WTC11 (cell line): ENCODE results near the gene ALPI. TPM values are rescaled to one million over a fixed set of nuclear protein-coding genes. Genes with fewer than 3 reads are reported as not detected.

Experiments
- ATAC-seq: fragments of 200-7000 bp; cut with Tn5 transposase; 2 replicates; pipeline ENCODE4 v1.10.0; 2021; ENCODE audit warnings: mild to moderate bottlenecking, moderate library complexity
- CTCF ChIA-PET: fragments of 300-600 bp; sonication (Branson Sonifier 250); formaldehyde crosslinking; loops from one replicate; lab custom pipeline; 2021; ENCODE audit warnings: antibody characterized with exemption; lab: Charles Lee
- POLR2A ChIA-PET: fragments of 350-600 bp; sonication (Branson Sonifier 250); formaldehyde crosslinking; loops from one replicate; lab custom pipeline; 2021; ENCODE audit warnings: antibody characterized with exemption; lab: Charles Lee
- DNase-seq: peaks from one replicate; pipeline ENCODE4 v3.0.0; 2021; ENCODE audit warnings: low spot score
- H3K27ac Mint-ChIP-seq: 2 replicates; pipeline ENCODE4 v1.8.0; 2021; ENCODE audit warnings: mixed read lengths
- H3K27me3 Mint-ChIP-seq: 2 replicates; pipeline ENCODE4 v1.8.0; 2021; ENCODE audit warnings: low read depth, mild to moderate bottlenecking, moderate library complexity, mixed read lengths
- H3K36me3 Mint-ChIP-seq: 2 replicates; pipeline ENCODE4 v1.8.0; 2021; ENCODE audit warnings: mixed read lengths
- H3K4me1 Mint-ChIP-seq: 2 replicates; pipeline ENCODE4 v1.8.0; 2022; ENCODE audit warnings: mixed read lengths
- H3K4me3 Mint-ChIP-seq: 2 replicates; pipeline ENCODE4 v1.8.0; 2021; ENCODE audit warnings: mild to moderate bottlenecking, moderate library complexity, mixed read lengths
- H3K9me3 Mint-ChIP-seq: 2 replicates; pipeline ENCODE4 v1.8.0; 2021; ENCODE audit warnings: mixed read lengths
- ATF1 ChIP-seq: sonication (generic); formaldehyde crosslinking; IDR thresholded peaks from 2 replicates; pipeline ENCODE4 v1.8.1; 2023; ENCODE audit warnings: mild to moderate bottlenecking, moderate library complexity, missing genetic modification reagents
- CREB1 ChIP-seq: sonication (generic); formaldehyde crosslinking; IDR thresholded peaks from 2 replicates; pipeline ENCODE4 v1.8.0; 2023; ENCODE audit warnings: mild to moderate bottlenecking, missing genetic modification reagents
- EMX1 ChIP-seq: fragments of 250-450 bp; sonication (Bioruptor Pico); IDR thresholded peaks from 2 replicates; pipeline ENCODE4 v1.8.0; 2021; ENCODE audit warnings: mild to moderate bottlenecking
- GABPB1 ChIP-seq: sonication (generic); formaldehyde crosslinking; IDR thresholded peaks from 2 replicates; pipeline ENCODE4 v1.8.1; 2023; ENCODE audit warnings: mild to moderate bottlenecking, missing genetic modification reagents
- KAT7 ChIP-seq: sonication (generic); formaldehyde crosslinking; IDR thresholded peaks from 2 replicates; pipeline ENCODE4 v1.8.1; 2023; ENCODE audit warnings: missing genetic modification reagents, mild to moderate bottlenecking, borderline replicate concordance
- MXD4 ChIP-seq: fragments of 250-450 bp; sonication (Bioruptor Pico); IDR thresholded peaks from 2 replicates; pipeline ENCODE4 v1.8.0; 2021; ENCODE audit warnings: mild to moderate bottlenecking, moderate library complexity, borderline replicate concordance
- OVOL2 ChIP-seq: fragments of 250-450 bp; sonication (Bioruptor Pico); IDR thresholded peaks from 2 replicates; pipeline ENCODE4 v1.9.0; 2021; ENCODE audit warnings: mild to moderate bottlenecking, borderline replicate concordance
- RELA ChIP-seq: sonication (generic); formaldehyde crosslinking; IDR thresholded peaks from 2 replicates; pipeline ENCODE4 v1.8.1; 2022; ENCODE audit warnings: missing genetic modification reagents, mild to moderate bottlenecking, borderline replicate concordance
- USF1 ChIP-seq: sonication (generic); formaldehyde crosslinking; IDR thresholded peaks from 2 replicates; pipeline ENCODE4 v1.8.0; 2022; ENCODE audit warnings: mild to moderate bottlenecking, missing genetic modification reagents
- ZNF232 ChIP-seq: sonication (generic); formaldehyde crosslinking; IDR thresholded peaks from 2 replicates; pipeline ENCODE4 v1.8.0; 2022; ENCODE audit warnings: mild to moderate bottlenecking, missing genetic modification reagents
- ZNF263 ChIP-seq: sonication (generic); formaldehyde crosslinking; IDR thresholded peaks from 2 replicates; pipeline ENCODE4 v1.8.1; 2022; ENCODE audit warnings: low read depth, mild to moderate bottlenecking, moderate library complexity, missing genetic modification reagents
- ZNF416 ChIP-seq: fragments of 250-450 bp; sonication (Bioruptor Pico); IDR thresholded peaks from 2 replicates; pipeline ENCODE4 v1.9.0; 2021; ENCODE audit warnings: mild to moderate bottlenecking, inconsistent platforms
- ZNF425 ChIP-seq: fragments of 250-450 bp; sonication (Bioruptor Pico); conservative IDR thresholded peaks from 2 replicates; pipeline ENCODE4 v1.9.0; 2021; ENCODE audit warnings: mild to moderate bottlenecking
- total RNA-seq: library from RNA; stranded (reverse); gene quantifications from 3 replicates; pipeline ENCODE4 v1.2.3, GENCODE V29; 2021
- TF ChIP-seq, protein P1 (sequence below): fragments of 250-450 bp; sonication (Bioruptor Pico); IDR thresholded peaks from 2 replicates; pipeline ENCODE4 v1.9.0; 2021; ENCODE audit warnings: mild to moderate bottlenecking, borderline replicate concordance
- TF ChIP-seq, protein P2 (sequence below): sonication (generic); formaldehyde crosslinking; conservative IDR thresholded peaks from 2 replicates; pipeline ENCODE4 v1.8.1; 2023; ENCODE audit warnings: mild to moderate bottlenecking, low read depth, missing genetic modification reagents, moderate library complexity
- TF ChIP-seq, protein P3 (sequence below): fragments of 250-450 bp; sonication (Bioruptor Pico); IDR thresholded peaks from 2 replicates; pipeline ENCODE4 v1.9.0; 2021; ENCODE audit warnings: mild to moderate bottlenecking
- TF ChIP-seq, protein P4 (sequence below): sonication (generic); formaldehyde crosslinking; IDR thresholded peaks from 2 replicates; pipeline ENCODE4 v1.8.0; 2022; ENCODE audit warnings: mild to moderate bottlenecking, missing genetic modification reagents

The ALPI gene
- total RNA-seq, 1 experiment from 2014 or later: not detected

- peaks cover 45% of the 10 kb centered on the region for H3K27me3 Mint-ChIP-seq
- no peak overlapping the region for H3K27ac Mint-ChIP-seq
- H3K36me3 Mint-ChIP-seq: no peaks in the 10 kb centered on the region
- DNase-seq: no peak
- no peak overlapping the region for H3K4me3 Mint-ChIP-seq
- ChIA-PET CTCF (no interaction called here), POLR2A (no interaction called here)
- peaks cover 22% of the 10 kb centered on the region for H3K4me1 Mint-ChIP-seq
- H3K9me3 Mint-ChIP-seq: no peaks in the 10 kb centered on the region
- TF ChIP-seq EMX1 (CRISPR knock-in tag): no peak
- no peak for TF ChIP-seq RELA (CRISPR knock-in tag)
- no peak for TF ChIP-seq ZNF232 (CRISPR knock-in tag)
- no peak for TF ChIP-seq CREB1 (CRISPR knock-in tag)
- no peak for TF ChIP-seq OVOL2 (CRISPR knock-in tag)
- no peak for TF ChIP-seq ATF1 (CRISPR knock-in tag)
- TF ChIP-seq, protein P1, sequence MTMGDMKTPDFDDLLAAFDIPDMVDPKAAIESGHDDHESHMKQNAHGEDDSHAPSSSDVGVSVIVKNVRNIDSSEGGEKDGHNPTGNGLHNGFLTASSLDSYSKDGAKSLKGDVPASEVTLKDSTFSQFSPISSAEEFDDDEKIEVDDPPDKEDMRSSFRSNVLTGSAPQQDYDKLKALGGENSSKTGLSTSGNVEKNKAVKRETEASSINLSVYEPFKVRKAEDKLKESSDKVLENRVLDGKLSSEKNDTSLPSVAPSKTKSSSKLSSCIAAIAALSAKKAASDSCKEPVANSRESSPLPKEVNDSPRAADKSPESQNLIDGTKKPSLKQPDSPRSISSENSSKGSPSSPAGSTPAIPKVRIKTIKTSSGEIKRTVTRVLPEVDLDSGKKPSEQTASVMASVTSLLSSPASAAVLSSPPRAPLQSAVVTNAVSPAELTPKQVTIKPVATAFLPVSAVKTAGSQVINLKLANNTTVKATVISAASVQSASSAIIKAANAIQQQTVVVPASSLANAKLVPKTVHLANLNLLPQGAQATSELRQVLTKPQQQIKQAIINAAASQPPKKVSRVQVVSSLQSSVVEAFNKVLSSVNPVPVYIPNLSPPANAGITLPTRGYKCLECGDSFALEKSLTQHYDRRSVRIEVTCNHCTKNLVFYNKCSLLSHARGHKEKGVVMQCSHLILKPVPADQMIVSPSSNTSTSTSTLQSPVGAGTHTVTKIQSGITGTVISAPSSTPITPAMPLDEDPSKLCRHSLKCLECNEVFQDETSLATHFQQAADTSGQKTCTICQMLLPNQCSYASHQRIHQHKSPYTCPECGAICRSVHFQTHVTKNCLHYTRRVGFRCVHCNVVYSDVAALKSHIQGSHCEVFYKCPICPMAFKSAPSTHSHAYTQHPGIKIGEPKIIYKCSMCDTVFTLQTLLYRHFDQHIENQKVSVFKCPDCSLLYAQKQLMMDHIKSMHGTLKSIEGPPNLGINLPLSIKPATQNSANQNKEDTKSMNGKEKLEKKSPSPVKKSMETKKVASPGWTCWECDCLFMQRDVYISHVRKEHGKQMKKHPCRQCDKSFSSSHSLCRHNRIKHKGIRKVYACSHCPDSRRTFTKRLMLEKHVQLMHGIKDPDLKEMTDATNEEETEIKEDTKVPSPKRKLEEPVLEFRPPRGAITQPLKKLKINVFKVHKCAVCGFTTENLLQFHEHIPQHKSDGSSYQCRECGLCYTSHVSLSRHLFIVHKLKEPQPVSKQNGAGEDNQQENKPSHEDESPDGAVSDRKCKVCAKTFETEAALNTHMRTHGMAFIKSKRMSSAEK (CRISPR knock-in tag): no peak
- TF ChIP-seq, protein P2, sequence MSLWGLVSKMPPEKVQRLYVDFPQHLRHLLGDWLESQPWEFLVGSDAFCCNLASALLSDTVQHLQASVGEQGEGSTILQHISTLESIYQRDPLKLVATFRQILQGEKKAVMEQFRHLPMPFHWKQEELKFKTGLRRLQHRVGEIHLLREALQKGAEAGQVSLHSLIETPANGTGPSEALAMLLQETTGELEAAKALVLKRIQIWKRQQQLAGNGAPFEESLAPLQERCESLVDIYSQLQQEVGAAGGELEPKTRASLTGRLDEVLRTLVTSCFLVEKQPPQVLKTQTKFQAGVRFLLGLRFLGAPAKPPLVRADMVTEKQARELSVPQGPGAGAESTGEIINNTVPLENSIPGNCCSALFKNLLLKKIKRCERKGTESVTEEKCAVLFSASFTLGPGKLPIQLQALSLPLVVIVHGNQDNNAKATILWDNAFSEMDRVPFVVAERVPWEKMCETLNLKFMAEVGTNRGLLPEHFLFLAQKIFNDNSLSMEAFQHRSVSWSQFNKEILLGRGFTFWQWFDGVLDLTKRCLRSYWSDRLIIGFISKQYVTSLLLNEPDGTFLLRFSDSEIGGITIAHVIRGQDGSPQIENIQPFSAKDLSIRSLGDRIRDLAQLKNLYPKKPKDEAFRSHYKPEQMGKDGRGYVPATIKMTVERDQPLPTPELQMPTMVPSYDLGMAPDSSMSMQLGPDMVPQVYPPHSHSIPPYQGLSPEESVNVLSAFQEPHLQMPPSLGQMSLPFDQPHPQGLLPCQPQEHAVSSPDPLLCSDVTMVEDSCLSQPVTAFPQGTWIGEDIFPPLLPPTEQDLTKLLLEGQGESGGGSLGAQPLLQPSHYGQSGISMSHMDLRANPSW (CRISPR knock-in tag): no peak
- TF ChIP-seq ZNF263 (CRISPR knock-in tag): no peak
- TF ChIP-seq MXD4 (CRISPR knock-in tag): no peak
- no peak for TF ChIP-seq USF1 (CRISPR knock-in tag)
- TF ChIP-seq GABPB1 (CRISPR knock-in tag): no peak
- TF ChIP-seq ZNF425 (CRISPR knock-in tag): no peak
- TF ChIP-seq, protein P3, sequence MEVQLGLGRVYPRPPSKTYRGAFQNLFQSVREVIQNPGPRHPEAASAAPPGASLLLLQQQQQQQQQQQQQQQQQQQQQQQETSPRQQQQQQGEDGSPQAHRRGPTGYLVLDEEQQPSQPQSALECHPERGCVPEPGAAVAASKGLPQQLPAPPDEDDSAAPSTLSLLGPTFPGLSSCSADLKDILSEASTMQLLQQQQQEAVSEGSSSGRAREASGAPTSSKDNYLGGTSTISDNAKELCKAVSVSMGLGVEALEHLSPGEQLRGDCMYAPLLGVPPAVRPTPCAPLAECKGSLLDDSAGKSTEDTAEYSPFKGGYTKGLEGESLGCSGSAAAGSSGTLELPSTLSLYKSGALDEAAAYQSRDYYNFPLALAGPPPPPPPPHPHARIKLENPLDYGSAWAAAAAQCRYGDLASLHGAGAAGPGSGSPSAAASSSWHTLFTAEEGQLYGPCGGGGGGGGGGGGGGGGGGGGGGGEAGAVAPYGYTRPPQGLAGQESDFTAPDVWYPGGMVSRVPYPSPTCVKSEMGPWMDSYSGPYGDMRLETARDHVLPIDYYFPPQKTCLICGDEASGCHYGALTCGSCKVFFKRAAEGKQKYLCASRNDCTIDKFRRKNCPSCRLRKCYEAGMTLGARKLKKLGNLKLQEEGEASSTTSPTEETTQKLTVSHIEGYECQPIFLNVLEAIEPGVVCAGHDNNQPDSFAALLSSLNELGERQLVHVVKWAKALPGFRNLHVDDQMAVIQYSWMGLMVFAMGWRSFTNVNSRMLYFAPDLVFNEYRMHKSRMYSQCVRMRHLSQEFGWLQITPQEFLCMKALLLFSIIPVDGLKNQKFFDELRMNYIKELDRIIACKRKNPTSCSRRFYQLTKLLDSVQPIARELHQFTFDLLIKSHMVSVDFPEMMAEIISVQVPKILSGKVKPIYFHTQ (CRISPR knock-in tag): no peak
- TF ChIP-seq, protein P4, sequence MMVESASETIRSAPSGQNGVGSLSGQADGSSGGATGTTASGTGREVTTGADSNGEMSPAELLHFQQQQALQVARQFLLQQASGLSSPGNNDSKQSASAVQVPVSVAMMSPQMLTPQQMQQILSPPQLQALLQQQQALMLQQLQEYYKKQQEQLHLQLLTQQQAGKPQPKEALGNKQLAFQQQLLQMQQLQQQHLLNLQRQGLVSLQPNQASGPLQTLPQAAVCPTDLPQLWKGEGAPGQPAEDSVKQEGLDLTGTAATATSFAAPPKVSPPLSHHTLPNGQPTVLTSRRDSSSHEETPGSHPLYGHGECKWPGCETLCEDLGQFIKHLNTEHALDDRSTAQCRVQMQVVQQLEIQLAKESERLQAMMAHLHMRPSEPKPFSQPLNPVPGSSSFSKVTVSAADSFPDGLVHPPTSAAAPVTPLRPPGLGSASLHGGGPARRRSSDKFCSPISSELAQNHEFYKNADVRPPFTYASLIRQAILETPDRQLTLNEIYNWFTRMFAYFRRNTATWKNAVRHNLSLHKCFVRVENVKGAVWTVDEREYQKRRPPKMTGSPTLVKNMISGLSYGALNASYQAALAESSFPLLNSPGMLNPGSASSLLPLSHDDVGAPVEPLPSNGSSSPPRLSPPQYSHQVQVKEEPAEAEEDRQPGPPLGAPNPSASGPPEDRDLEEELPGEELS (CRISPR knock-in tag): no peak
- TF ChIP-seq ZNF416 (CRISPR knock-in tag): no peak
- TF ChIP-seq KAT7 (CRISPR knock-in tag): no peak
- no peak for ATAC-seq
Measured at GRCh38 chr2:232506709-232507108, 50.8 kb downstream of the ALPI start.
